AG09319 (cell line): ENCODE measurements around the gene XRN1.

Experiments used
- DNase-seq: peaks from one replicate; pipeline ENCODE4 v3.0.0-alpha.2; 2010; ENCODE audit warnings: low read depth; ENCODE audit errors: extremely low read depth
- CTCF ChIP-seq: IDR thresholded peaks from 2 replicates; pipeline ENCODE4 v1.5.1; 2011; ENCODE audit warnings: low read depth, mild to moderate bottlenecking, inconsistent platforms, low read length, moderate library complexity

Gene XRN1

GRCh38 chr3:142481196-142481595 is 33.4 kb upstream of the XRN1 start:
- no peak for TF ChIP-seq CTCF
- DNase-seq: no peak

- DNase-seq: no peak
- no peak for TF ChIP-seq CTCF
Observed at GRCh38 chr3:142470826-142471225, 23.0 kb upstream of the XRN1 start.

GRCh38 chr3:142468456-142468855 is 20.6 kb upstream of the XRN1 start:
- TF ChIP-seq CTCF: no peak
- no peak for DNase-seq

- no peak for DNase-seq
- TF ChIP-seq CTCF: no peak
Observed at GRCh38 chr3:142467768-142468167, 19.9 kb upstream of the XRN1 start.

GRCh38 chr3:142460689-142461088 is 12.9 kb upstream of the XRN1 start:
- no peak for TF ChIP-seq CTCF
- no peak for DNase-seq

- no peak for DNase-seq
- no peak for TF ChIP-seq CTCF
Observed at GRCh38 chr3:142459929-142460328, 12.1 kb upstream of the XRN1 start.

GRCh38 chr3:142459096-142459495 is 11.3 kb upstream of the XRN1 start:
- TF ChIP-seq CTCF: no peak
- no peak for DNase-seq

- DNase-seq: no peak
- TF ChIP-seq CTCF: no peak
Observed at GRCh38 chr3:142450881-142451280, 3.0 kb upstream of the XRN1 start.
